Suppressor macrophage treated with lipopolysaccharide for 4 hours (primary cell): ENCODE data around the gene MSI2.
"Not testable (repeated sequence)": the region's sequence is repeated elsewhere in the genome, so short reads cannot be mapped to it uniquely, and the experiment has no call there.

ENCODE experiments used
- DNase-seq: peaks from one replicate; pipeline ENCODE4 v3.0.0-alpha.2; 2020

Gene MSI2

DNA sequence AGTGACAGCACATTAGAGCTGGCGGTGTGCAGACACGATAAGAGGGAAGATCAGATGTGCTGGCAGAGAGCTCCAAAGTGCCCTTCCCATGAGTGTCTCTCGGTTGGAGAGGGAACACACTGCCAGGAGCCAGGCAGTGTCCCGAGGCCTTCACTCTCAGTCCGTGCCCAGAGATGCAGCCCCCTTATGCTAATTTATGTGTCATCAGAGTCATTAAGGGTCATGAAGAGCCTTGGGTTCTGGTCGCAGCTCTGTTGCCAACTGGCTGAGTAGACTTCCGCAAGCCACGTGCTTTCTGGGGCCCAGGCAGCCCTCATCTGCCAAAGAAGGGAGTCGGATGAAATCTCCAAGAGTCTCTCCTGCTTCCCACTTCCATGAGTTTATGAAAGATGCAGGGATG is 232.5 kb downstream of the MSI2 start:
- no peak for DNase-seq

DNA sequence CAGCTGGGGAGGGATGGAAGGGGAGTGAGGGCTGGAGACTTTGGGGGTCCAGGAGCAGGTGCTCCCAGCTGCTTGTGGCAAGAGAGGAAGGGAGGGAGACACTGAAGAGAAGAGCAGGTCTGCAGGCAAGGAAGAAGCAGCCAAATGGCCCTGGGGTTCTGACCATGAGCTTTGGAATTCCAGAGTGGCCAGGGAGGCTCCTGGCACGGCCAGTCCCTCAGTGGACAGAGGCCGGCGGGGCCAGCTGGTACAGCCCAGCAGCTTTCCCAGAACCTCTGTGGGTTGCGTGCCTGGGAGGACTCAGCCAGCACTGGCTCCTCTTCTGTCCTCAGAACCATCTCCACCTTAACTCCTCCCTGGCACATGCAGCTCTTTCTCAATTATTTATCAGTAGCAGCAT is 233.0 kb downstream of the MSI2 start:
- DNase-seq: no peak

DNA sequence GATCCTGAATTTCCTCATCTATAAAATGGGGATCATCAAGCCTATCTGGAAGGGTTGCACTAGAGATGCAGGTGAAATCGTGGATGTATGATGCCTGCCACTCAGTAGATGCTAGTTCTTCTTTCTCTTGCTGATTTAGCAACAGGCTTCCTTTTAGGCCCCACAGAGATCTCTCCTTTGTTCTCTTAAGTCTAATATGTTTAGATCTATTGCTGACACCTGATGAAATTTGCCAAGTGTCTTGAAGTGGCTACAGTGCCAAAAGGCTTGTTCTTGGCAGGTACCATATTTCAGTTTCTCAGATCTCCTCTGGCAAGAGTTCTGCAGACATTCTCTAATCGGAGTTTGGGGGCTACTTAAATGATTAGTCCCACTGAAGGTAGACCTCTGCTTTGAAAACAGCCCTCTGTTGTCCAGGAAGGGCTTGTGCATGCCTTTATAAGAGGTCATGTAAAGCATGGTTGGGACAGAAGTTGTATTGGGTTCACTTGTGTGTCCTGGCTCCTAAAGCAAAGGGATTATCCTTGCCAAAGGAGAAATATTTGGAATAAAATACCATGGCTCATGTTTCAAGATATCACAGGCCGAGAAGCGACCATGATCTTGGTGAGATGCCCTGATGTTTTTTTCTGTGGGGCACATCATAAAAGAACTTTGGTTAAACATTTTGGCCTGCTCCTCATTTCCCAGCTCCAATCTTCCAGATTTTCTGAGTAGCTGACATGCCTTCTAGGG is 234.0 kb downstream of the MSI2 start:
- no peak for DNase-seq

DNA sequence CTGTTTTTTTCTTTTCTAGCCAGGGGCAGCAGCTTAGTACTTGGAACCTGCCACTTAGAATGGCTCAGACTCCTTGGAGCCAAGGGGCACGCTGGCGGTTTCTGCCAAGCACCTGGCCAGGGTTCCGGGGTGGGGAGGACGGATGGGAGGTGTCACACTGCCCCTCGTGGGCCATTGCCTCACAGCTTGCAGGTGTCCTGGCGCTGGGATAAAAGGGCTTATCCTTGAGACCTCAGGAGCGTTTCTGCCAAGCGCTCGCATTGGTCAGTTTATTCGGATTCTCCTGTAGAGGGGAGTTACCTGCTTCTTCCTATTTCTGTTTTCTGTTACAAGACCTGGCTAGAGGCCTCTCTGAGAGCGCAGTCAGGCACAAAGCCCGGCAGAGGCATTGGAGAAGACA is 234.6 kb downstream of the MSI2 start:
- no peak for DNase-seq

DNA sequence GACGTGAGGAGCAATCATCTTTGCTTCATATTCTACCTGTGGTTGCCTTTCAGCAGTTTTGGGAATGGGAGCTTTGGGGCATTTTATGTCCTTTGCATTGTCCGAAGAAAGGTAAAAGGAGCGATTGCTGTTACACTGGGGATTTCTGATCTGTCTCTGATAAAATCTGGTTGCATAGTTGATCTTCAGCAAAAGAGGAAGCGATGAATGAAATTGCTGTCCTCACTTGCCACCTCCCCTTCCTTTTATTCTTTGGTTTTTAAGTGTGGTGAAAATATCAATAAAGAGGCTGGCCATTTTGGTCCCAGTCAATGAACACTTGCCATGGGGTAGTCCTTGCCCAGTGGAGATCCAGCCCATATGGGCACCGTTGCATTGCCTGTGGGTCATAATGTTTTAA is 236.8 kb downstream of the MSI2 start:
- DNase-seq: peak; percentile 29

DNA sequence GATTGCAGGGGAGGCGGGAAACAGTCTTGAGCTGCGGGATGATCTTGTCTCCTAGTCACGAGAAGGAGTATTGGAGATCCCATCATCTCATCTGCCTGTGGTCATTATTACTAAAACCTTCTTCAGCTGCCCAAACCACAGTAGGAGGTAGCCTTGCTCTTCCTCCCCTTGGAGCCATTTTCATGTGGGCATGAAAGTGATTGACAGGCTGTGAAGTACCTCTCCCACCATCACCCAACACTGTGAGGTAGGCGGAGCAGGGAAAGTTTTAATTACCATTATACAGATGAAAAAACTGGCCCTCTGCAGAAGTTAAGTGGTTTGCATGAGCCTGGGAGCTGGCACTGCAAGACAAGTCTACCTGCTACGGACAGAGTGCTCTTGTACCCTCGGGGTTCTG is 237.3 kb downstream of the MSI2 start:
- no peak for DNase-seq

DNA sequence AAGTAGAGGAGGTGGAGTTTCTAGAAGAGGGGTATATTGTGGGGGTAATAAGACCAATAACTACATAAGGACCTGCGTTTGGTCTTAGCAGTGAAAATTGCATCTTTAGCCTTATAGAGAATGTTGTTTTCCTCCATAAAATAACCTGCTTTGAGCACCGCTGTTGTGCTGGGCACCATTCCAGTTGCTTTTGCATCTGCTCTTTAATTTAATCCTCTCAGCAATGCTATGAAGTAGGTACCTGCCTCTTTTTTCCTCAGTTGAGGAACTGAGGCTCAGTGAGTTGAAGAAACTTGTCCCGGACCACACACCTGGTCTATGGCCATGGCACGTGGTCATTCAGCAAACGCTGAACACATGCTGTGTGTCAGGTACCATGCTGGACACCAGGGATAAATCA is 238.1 kb downstream of the MSI2 start:
- no peak for DNase-seq

DNA sequence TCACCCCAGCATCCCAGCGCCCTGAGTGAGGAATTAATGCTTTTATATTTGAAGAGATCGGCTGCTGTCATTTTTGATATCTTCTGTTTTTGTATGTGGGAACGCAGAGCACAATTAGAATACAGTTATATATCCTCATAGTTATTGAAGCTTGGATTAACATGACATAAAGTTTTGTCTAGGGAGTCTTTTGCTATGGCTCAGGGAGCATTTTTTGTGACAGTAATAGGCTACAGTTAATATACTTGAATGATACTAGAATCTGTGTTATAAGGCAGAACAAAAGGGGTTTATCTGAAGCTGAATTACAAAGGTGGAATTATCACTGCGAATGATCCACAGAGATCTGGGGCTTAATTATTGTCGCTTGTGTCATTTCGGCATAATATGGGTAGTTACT is 239.4 kb downstream of the MSI2 start:
- DNase-seq: no peak

DNA sequence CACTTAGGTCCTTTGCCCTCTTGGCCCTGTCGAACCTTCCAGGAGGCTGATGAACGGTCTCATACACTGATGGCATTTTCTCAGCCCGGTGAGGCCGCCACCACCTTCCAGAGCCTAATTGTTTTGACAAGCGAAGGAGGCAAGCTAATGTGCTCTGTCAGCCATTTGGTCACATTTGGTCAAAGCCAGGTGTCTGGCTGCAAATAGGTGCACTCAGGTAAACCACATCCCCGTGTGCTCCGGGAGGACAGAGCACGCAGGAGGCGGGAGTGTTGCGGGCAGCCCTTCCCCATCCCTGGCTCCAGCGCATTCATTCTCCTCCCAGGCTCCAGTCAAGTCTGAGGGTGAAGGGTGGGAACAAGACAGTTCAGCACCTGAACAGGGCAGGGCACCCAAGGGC is 240.1 kb downstream of the MSI2 start:
- DNase-seq: no peak

DNA sequence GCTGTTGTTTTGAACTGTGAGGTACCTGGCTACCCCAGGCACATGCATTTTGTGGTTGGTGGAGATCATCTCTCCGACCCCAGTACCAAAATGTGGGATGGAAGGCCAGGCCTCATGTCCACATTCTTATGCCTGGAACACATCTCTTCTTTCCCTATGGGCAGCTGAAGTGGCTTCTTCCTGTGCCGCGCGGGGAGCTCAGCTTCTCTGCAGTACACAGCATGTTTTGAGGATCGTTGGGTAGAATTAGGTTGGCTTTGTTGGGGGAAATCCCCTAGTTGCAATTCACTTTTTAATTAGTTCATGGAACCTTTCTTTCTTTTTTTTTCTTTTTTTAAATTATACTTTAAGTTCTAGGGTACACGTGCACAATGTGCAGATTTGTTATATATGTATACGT is 242.1 kb downstream of the MSI2 start:
- DNase-seq: no peak

DNA sequence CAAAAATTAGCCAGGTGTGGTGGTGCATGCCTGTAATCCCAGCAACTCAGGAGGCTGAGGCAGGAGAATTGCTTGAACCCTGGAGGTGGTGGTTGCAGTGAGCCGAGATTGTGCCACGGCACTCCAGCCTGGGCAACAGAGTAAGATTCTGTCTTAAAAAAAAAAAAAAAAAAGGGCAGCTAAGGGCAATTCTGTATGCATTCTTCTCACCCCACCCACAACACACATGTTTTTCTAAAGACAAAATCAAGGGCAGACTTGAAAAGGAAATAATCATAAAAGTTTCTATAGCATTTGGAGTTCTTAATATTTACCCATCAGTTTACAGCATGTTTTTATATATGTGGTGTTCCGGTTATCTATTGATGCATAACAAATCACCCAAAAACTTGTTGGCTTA is 242.9 kb downstream of the MSI2 start:
- not testable (repeated sequence) for DNase-seq

DNA sequence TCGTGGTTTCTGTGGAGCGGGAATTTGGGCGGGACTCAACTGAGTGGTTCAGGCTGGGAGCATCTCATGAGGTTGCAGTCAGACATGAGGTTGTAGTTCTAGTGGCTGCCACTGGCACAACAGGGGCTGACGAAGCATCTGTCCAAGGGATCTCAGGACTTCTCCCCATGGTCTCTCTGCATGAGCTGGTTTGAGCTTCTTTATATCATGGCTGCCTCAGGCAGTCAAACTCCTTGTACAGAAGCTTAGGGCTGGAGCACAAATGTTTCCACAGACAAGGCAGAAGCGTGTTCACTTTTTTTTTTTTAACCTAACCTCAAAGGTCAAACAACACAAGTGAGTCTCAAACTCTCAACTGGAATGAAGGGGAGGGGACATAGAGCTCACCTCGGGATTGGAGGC is 243.3 kb downstream of the MSI2 start:
- DNase-seq: no peak

DNA sequence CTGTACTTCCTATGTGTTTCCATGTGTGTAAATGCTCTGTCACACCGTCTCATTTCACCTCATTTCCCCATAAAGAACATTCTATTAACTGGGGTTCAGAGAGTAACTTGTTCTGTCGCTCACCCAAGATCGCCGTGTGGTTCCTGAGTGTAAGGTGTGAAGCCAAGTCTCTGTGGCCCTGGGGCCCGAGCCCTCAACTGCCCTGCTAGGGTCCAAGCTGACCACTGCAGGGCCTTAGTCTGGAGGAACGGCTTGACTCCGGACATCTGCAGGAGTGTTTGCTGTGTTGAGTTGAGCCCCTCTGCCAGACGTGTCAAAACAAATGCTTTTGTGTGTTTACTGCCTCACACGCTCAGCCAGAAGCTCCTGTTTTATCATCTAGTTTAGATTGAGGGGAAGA is 244.7 kb downstream of the MSI2 start:
- DNase-seq: no peak

DNA sequence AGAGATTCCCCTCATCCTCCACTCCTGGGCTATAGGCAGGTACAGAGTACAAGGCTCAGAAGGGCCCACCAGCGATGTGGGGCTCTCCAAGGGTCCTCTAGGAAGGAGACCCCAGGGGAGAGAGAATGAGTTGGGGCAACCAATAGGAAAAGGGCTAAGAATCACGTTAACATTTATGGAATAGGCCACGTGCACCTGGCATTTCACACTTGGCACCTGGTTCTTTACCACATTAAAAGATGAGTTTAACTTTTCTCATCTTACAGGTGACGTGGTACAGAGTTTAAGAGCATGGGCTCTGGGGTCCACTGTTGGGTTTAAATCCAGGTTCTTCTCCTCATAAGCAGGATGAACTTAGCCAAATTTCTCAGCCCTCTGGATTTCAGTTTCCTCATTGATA is 245.7 kb downstream of the MSI2 start:
- DNase-seq: no peak

DNA sequence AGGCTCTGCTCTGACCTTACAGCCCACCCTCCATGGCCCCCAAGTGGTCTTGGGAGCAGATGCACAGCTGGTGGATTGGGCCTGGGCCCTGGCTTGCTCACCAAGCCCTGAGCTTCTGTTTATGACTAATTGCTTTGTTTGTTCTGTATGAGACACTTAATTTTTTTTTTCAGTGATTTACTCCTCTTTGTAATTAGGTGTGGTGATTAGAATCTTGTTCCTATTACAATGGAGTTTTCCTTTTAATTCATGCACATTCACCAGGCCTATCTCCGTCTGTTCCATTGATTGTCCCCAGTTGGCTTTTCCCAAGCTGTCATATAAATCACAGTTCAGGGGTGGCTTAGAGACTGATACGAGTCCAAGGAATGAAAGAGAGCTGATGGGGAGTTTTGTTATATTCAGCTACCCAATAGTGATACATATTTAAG is 246.5 kb downstream of the MSI2 start:
- DNase-seq: no peak

DNA sequence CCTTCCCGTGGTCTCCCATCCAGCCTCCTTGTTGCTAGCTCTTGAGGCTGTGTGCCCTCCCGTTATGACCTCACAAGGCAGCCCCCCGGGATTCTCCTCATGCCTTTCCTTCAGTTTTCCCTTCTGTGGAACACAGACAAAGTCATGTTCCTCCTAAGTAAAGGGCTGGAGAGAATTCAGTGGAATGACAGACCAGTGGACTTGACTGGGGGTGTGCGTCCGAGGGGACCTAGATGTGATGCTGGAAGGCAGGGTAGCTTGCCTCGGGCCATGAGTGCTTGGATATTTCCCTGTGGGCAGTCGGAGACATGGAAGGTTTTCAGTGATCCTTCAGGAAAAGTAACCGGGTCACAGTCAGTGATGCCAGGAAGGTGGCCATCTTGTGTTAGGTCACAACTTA is 247.9 kb downstream of the MSI2 start:
- DNase-seq: no peak

DNA sequence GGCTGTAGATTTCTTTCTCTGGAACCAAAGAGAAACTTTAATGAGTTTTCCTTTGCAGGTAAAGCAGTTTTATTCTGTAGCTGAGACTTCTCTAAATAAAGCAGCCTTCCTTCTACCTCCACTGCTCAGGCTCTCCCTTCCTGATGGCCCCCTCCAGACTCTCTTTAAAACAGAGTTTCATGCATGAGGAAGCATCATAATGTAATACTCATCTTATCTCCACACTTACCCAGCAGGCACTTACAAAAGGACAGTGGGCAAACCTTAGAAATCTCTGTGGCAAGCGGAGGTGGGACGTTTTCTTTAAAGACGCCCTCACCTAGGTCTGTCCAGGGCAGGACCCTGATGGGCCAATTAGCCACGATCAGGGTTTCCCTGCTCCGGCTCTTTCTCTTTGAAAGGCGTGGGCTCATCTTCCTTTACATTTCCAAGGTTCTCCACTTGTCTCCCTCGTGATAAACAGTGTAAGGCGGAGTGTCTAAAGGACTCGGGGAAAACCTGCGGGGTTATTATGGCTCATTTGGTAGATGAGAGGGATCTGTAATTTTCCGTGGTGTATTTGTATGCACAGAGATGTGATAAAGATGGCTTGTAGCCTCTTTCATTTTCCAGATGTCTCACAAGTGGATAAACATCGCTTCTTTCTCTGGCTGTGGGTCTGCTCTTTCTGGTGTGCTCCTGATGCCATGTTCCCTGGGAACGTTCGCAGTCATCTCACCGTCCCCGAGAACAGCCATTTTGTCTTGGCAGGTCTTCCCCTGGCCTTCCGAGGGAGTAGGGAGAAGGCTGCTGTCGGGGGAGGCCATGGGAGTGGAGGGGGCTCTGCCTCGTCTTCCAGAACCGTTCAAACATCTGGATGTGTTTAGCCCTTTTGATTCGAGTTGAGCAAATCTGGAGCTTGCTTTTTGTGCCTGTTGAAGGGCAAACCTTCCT is 249.8 kb downstream of the MSI2 start:
- DNase-seq: no peak

DNA sequence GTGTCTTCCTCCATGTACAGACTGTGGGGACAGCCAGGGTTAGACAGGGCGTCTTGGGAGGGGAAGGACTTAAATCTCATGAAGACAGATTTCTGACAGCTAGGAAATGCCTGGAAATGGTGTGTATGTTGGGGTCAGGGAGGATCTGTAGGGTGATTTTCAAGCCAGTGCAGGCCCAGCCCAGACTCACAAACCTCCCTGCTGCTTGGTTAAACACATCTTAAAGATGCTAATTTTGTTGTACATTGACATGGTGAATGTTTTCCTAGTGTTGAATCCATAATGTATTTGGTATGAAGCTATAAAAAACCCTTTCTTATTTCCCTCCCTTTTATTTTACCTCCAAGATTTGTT is 250.4 kb downstream of the MSI2 start:
- DNase-seq: no peak

DNA sequence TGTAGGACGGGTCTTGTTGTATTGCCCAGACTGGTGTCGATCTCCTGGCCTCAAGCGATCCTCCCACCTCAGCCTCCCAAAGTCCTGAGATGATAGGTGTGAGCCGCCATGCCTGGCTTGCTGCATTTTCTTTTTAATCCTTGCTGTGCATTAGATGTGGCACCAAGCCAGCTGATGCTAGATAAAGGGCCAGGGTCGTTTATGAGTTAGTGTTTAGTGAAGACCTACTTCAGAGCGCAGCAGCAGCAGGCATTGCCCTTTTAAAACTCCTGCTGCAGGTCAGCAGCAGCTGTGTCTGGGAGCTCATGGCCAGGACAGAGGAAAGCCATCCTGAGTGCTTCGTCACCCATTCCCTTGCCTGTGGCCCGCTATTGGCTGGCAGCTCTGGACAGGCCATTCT is 251.5 kb downstream of the MSI2 start:
- no peak for DNase-seq

DNA sequence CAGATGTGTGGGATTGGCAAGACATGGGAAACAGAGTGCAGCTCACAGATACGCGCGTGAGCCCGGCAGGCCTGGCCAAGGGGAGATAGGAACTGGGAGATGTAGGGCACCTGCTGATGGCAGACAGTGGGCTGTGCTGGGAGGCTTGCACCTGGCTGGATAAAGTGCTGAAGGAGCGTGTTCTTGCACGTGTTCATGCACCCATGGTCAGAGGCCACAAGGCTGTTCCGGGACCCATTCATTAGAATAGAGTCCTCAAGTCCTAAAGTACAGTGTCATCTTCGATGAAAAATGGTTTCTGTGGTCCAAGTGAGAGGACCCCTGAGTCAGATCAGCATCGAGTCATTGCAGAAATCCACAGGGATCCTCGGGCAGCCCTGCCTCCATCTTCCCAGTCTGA is 252.3 kb downstream of the MSI2 start:
- DNase-seq: no peak

DNA sequence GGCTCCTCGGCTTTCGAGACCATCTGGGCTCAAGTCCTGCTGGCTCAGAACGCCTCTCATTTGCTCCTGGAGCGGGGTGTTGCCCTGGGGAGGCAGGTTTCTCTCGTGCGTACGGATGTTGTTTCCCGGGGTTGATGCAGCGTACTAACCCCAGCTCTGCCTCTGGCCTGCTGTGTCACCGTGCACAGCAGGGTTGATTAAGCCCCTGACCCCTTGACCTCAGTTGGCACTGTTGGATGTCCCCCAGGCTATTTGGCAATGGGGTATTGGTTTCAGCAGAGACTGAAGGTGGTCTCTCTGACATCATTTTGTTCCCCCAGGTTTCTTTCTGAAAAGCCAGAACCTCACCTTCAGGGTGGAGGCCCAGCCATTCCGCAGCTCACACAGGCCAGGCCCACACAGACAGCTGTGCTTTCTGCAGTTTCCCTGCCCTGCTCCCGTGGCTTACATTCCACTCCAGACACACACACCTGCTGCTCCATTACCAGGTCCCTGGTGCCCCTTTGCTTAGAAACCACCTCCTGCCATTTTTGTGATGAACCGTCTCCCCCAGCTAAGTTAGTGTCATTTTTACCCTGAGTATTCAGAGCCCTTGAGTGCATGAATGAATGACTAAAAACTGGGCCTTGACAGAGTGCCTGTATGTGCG is 255.3 kb downstream of the MSI2 start:
- no peak for DNase-seq

DNA sequence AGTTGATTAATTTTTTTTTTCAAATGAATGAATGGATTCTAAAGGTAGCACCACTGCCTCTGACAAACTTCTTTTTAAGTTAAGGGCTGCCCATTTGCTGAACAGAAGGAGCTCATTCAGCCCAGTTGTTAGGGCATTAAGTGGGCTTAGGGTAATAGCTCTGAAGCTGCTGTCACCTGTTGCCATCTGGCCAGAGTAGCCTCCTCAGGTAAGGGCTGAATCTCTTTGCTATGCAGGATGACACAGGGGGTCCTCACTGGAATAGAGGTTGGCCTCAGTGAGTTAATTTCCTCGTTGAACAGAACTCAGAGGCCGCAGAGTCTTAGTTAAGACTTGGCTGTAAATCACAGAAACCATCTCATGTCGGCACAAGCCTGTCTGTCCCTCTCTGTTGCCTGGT is 255.9 kb downstream of the MSI2 start:
- no peak for DNase-seq

DNA sequence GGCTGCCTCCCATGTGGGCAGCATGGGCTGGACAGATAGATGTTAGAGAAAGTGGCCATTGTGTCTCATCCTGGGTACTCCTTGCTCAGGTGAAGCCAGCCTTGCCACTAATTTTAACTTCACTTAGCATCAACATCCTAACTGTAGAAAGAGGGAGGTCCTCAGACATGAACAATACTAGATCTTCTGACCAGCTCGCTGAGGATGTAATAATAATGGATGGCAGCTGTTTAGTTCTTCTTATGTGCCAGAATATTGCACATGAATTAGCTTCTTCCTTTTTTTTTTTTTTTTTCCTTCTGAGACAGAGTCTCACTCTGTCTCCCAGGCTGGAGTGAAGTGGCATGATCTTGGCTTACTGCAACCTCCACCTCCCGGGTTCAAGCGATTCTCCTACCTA is 256.4 kb downstream of the MSI2 start:
- DNase-seq: no peak

DNA sequence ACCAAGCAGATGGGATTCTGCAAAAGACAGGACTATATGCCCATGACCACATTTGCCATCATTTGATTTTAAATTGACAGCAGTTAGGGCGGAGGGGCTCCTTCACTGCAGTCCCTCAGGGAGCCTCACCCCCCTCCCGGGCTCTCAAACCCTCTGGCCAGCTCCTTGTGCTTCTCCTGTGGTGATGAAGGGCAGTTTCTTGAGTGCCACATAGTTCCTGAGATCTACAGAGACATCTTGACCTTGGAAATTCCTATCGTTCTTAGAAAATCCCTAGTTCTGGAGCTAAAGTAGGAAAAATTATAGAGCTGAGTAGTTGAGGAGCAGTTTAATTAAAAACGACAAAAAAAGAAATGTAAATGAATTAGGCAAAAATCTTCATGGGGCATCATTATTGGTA is 257.2 kb downstream of the MSI2 start:
- DNase-seq: no peak
